ENCODE data around the gene TTC32. TPM values are rescaled to one million over a fixed set of nuclear protein-coding genes. Genes with fewer than 3 reads are reported as not detected.
A peak's percentile ranks its signal among the peaks of the same experiment; 100 is the strongest.

TTC32 gene
- 10 to 100 TPM; 11.5 to 18.6 (median 14.1) TPM for total RNA-seq

DNA sequence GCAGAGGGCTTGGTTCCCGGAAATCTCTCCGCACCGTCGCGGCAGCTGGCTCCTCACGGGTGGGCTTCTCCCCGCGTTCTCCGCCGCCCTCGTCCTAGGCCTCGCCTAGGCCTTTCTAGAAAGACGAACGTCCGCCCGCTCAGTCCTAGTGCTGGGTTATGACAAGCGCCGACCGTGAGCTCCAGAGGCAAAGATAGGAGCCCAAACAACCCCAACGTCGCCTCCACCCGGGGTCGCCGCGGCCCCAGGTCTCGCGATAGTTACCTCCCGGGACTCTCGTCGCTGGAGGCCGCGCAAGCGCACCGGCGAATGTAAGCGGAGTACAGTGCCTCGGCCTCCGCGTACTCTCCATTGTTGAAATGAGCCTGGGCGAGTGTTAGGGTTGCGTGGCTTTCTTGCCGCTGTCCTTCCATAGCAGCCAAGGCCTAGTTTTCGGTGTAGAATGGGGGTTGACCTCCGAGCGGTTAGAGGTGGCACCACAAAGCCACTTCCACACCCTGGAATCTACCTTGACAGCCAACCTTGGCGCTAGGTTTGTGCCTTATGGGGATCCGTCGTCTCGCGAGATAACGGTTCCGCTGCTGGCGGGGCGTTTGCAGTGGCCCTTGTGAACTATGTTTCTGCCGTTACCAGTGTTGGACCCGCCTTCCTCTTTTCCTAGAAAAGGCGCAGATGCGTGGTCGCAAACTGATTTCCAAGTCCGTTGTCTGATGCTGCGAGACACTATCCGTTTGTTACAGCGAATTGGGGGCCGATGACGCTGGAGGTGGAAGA lies at the start of gene TTC32:
Gene TTC32 (minus strand): TSS at position 542 of the 774 bp plus-strand sequence. CDS start 129 bp downstream, at position 413.
- intact Hi-C loops (cut with DNase I; ENCODE audit: low total_unique reads): no loop called here
- 0 to 1% methylated on average over 37 to 59 of the region's 65 CpGs for WGBS, 2 donors
- TF ChIP-seq CTCF (IDR thresholded peaks at IDR 0.05) (no peak), POLR2A (IDR thresholded peaks at IDR 0.05) (peak in 1 of 2 donors; percentile 91)
- H3K4me3 ChIP-seq (ENCODE audit: low read depth, poor library complexity, severe bottlenecking): peak within 1 kb of the TSS; percentile 95
- DNase-seq (ENCODE audit: low spot score in 2 of 2): peak; percentile 92 to 98

- H3K4me3 ChIP-seq (ENCODE audit: low read depth, poor library complexity, severe bottlenecking): no peak overlapping the region
- TF ChIP-seq CTCF (IDR thresholded peaks at IDR 0.05) (no peak), POLR2A (IDR thresholded peaks at IDR 0.05) (no peak)
- DNase-seq (ENCODE audit: low spot score in 2 of 2): no peak
- intact Hi-C loops (cut with DNase I; ENCODE audit: low total_unique reads): no loop called here
Observed at GRCh38 chr2:19949071-19949470, 47.3 kb upstream of the TTC32 start.

GRCh38 chr2:19947184-19947940 lies 45.6 kb upstream of the TTC32 start:
- TF ChIP-seq POLR2A (IDR thresholded peaks at IDR 0.05) (no peak), CTCF (IDR thresholded peaks at IDR 0.05) (no peak)
- intact Hi-C loops (cut with DNase I; ENCODE audit: low total_unique reads): no loop called here
- DNase-seq (ENCODE audit: low spot score in 2 of 2): no peak
- H3K4me3 ChIP-seq (ENCODE audit: low read depth, poor library complexity, severe bottlenecking): no peak overlapping the region
- 96% methylated on average over 4 of the region's 4 CpGs for WGBS, 2 donors

GRCh38 chr2:19944205-19944845 lies 42.5 kb upstream of the TTC32 start:
- 71 to 74% methylated on average over 2 of the region's 2 CpGs for WGBS, 2 donors
- H3K4me3 ChIP-seq (ENCODE audit: low read depth, poor library complexity, severe bottlenecking): no peak overlapping the region
- intact Hi-C loops (cut with DNase I; ENCODE audit: low total_unique reads): no loop called here
- TF ChIP-seq CTCF (IDR thresholded peaks at IDR 0.05): no peak
- no peak for TF ChIP-seq POLR2A (IDR thresholded peaks at IDR 0.05)
- DNase-seq (ENCODE audit: low spot score in 2 of 2): no peak

DNA sequence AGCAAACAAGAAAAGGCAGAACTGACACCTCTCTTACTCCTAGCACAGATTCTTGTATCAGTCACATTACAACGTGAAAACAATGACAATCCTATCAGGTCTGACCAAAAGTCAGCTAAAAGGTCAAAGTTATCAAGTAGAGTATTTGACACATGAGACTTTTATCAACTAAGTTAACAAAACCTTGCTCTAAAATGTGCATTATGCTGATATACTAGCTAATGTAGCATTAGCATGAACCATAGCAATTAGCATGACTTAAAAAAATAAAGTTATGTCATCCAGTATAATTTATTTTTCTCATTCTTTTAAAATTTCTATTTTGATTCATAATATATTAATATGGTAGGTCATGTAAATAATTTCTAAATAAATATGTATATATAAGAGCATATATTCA lies 41.4 kb upstream of the TTC32 start:
- intact Hi-C loops (cut with DNase I; ENCODE audit: low total_unique reads): no loop called here
- no peak overlapping the region for H3K4me3 ChIP-seq (ENCODE audit: low read depth, poor library complexity, severe bottlenecking)
- WGBS, 2 donors: 69 to 77% methylated on average over 1 of the region's 1 CpG
- no peak for DNase-seq (ENCODE audit: low spot score in 2 of 2)
- no peak for TF ChIP-seq POLR2A (IDR thresholded peaks at IDR 0.05)
- no peak for TF ChIP-seq CTCF (IDR thresholded peaks at IDR 0.05)

Measured in lower leg skin (tissue), 4 donors.